IMR-90 (cell line): ENCODE results near the gene RFX2. TPM values are rescaled to one million over a fixed set of nuclear protein-coding genes. Genes with fewer than 3 reads are reported as not detected.

Experiments
- ATAC-seq: fragments of 200-7000 bp; cut with Tn5 transposase; 2 replicates; pipeline ENCODE4 v1.9.1; 2020; ENCODE audit warnings: low read depth, mild to moderate bottlenecking, moderate library complexity
- BruUV-seq: library from RNA; stranded (reverse); fragments of 400-500 nt; replicated peaks from 2 replicates; lab custom pipeline; 2021; lab: Mats Ljungman, UMichigan
- CTCF ChIA-PET: fragments of 300-600 bp; formaldehyde crosslinking; extraction: SDS; loops from one replicate; lab custom pipeline; 2021; ENCODE audit warnings: antibody characterized with exemption; lab: Yijun Ruan, JAX
- POLR2A ChIA-PET: fragments of 300-600 bp; sonication (Branson Sonifier 250); formaldehyde crosslinking; loops from one replicate; lab custom pipeline; 2022; ENCODE audit warnings: antibody characterized with exemption; ENCODE audit not compliant: unreplicated experiment; lab: Charles Lee
- DNase-seq: peaks from one replicate; pipeline ENCODE4 v3.0.0; 2013
- H2AFZ ChIP-seq: replicated peaks from 2 replicates; pipeline ENCODE3; 2013; ENCODE audit warnings: low read length, mild to moderate bottlenecking; ENCODE audit not compliant: poor library complexity
- H2AK5ac ChIP-seq: 2 replicates; pipeline ENCODE4 v1.6.1; 2013; ENCODE audit warnings: low read depth, low read length, inconsistent platforms
- H2AK9ac ChIP-seq: replicated peaks from 2 replicates; pipeline ENCODE3; 2013; ENCODE audit warnings: mild to moderate bottlenecking, low read depth, low read length, moderate library complexity; ENCODE audit not compliant: poor library complexity
- H2BK120ac ChIP-seq: 2 replicates; pipeline ENCODE4 v1.6.1; 2013; ENCODE audit warnings: low read depth, low read length, inconsistent platforms
- H2BK15ac ChIP-seq: 3 replicates; pipeline ENCODE4 v1.6.1; 2013; ENCODE audit warnings: low read depth, low read length, inconsistent platforms
- H2BK20ac ChIP-seq: 2 replicates; pipeline ENCODE4 v1.6.1; 2013; ENCODE audit warnings: low read depth, mild to moderate bottlenecking, inconsistent platforms, low read length, moderate library complexity
- H2BK5ac ChIP-seq: 2 replicates; pipeline ENCODE4 v1.6.1; 2013; ENCODE audit warnings: mild to moderate bottlenecking, low read depth, low read length, inconsistent platforms; ENCODE audit not compliant: poor library complexity, severe bottlenecking
- H3K14ac ChIP-seq: replicated peaks from 2 replicates; pipeline ENCODE4 v1.6.1; 2013; ENCODE audit warnings: low read depth, low read length, inconsistent platforms
- H3K18ac ChIP-seq: 2 replicates; pipeline ENCODE4 v1.6.1; 2013; ENCODE audit warnings: low read depth, low read length, control low read depth
- H3K23ac ChIP-seq: 2 replicates; pipeline ENCODE4 v1.6.1; 2013; ENCODE audit warnings: low read depth, low read length, inconsistent platforms
- H3K27ac ChIP-seq: 2 replicates; pipeline ENCODE4 v1.5.1; 2013; ENCODE audit warnings: mild to moderate bottlenecking, control low read depth, low read length; ENCODE audit not compliant: insufficient read depth
- H3K27me3 ChIP-seq: 2 replicates; pipeline ENCODE4 v1.6.1; 2013; ENCODE audit warnings: low read length; ENCODE audit not compliant: control insufficient read depth, insufficient read depth
- H3K36me3 ChIP-seq: 2 replicates; pipeline ENCODE4 v1.6.1; 2013; ENCODE audit warnings: low read length, mixed read lengths; ENCODE audit not compliant: control insufficient read depth, insufficient read depth
- H3K4ac ChIP-seq: 2 replicates; pipeline ENCODE4 v1.6.1; 2013; ENCODE audit warnings: low read depth, low read length, inconsistent platforms
- H3K4me1 ChIP-seq: 2 replicates; pipeline ENCODE4 v1.6.1; 2013; ENCODE audit warnings: low read length, mixed read lengths; ENCODE audit not compliant: control insufficient read depth, insufficient read depth
- H3K4me2 ChIP-seq: 2 replicates; pipeline ENCODE4 v1.6.1; 2013; ENCODE audit warnings: low read depth, mild to moderate bottlenecking, control low read depth, low read length, moderate library complexity
- H3K4me3 ChIP-seq: 2 replicates; pipeline ENCODE4 v1.5.1; 2013; ENCODE audit warnings: low read depth, mild to moderate bottlenecking, control low read depth, low read length, moderate library complexity; ENCODE audit not compliant: insufficient read depth
- H3K56ac ChIP-seq: 2 replicates; pipeline ENCODE4 v1.6.1; 2013; ENCODE audit warnings: low read length, inconsistent platforms; ENCODE audit not compliant: insufficient read depth; ENCODE audit errors: extremely low read depth
- H3K79me1 ChIP-seq, 2 experiments: 2 replicates each; pipeline ENCODE4 v1.6.1; 2013; ENCODE audit warnings: low read length in 2 of 2, inconsistent platforms in 1 of 2, low read depth in 1 of 2
- H3K9ac ChIP-seq: 2 replicates; pipeline ENCODE4 v1.6.1; 2013; ENCODE audit warnings: low read depth, low read length, control low read depth
- H3K9me1 ChIP-seq: 2 replicates; pipeline ENCODE4 v1.6.1; 2013; ENCODE audit warnings: low read length, inconsistent platforms; ENCODE audit not compliant: insufficient read depth
- H3K9me3 ChIP-seq: 2 replicates; pipeline ENCODE4 v1.6.1; 2013; ENCODE audit warnings: low read length; ENCODE audit not compliant: control insufficient read depth, insufficient read depth
- H4K20me1 ChIP-seq: 2 replicates; pipeline ENCODE4 v1.6.1; 2013; ENCODE audit warnings: low read length, inconsistent platforms; ENCODE audit not compliant: insufficient read depth
- H4K5ac ChIP-seq: 2 replicates; pipeline ENCODE4 v1.6.1; 2013; ENCODE audit warnings: mild to moderate bottlenecking, low read depth, low read length, control low read depth
- H4K8ac ChIP-seq, 2 experiments: 2 replicates each; pipeline ENCODE4 v1.6.1; 2013; ENCODE audit warnings: low read depth in 2 of 2, low read length in 2 of 2, control low read depth in 1 of 2, inconsistent platforms in 1 of 2
- H4K91ac ChIP-seq: 2 replicates; pipeline ENCODE4 v1.6.1; 2013; ENCODE audit warnings: low read depth, low read length, inconsistent platforms; ENCODE audit not compliant: insufficient read depth
- BHLHE40 ChIP-seq: fragments of 150-350 bp; IDR thresholded peaks from 2 replicates; pipeline ENCODE4 v1.6.1; 2016; ENCODE audit warnings: mild to moderate bottlenecking, low read depth, low read length
- FOS ChIP-seq: fragments of 150-350 bp; IDR thresholded peaks from 2 replicates; pipeline ENCODE4 v1.6.1; 2016; ENCODE audit warnings: low read depth, low read length
- MAFK ChIP-seq: IDR thresholded peaks from 2 replicates; pipeline ENCODE4 v1.6.1; 2012; ENCODE audit warnings: low read depth, low read length, improper control_type of control experiment
- NFE2L2 ChIP-seq: fragments of 150-350 bp; IDR thresholded peaks from 2 replicates; pipeline ENCODE4 v1.6.1; 2016; ENCODE audit warnings: low read depth, mild to moderate bottlenecking, low read length
- WGBS, 2 experiments: methylation state at CpG; one replicate each; pipeline versions ENCODE4 v1.1.5 to v1.1.7; 2013; ENCODE audit warnings: missing lambda C conversion rate in 2 of 2; ENCODE audit not compliant: insufficient read length in 1 of 2; ENCODE audit errors: extremely low coverage in 2 of 2; 5-methylcytosine and 5-hydroxymethylcytosine counted together
- dilution Hi-C: fragments of 300-500 bp; cut with HindIII; formaldehyde crosslinking; loops from one replicate; pipeline ENCODE4 v1.14.3; 2018; ENCODE audit warnings: low sequenced_read_pairs; ENCODE audit not compliant: unreplicated experiment
- in situ Hi-C: fragments of 300-500 bp; cut with MboI; formaldehyde crosslinking; loops from 3 replicates; pipeline ENCODE4 v1.14.3; 2019; ENCODE audit warnings: low sequenced_read_pairs, inconsistent platforms, mixed read lengths
- intact Hi-C: fragments of 100-400 bp; cut with micrococcal nuclease; formaldehyde crosslinking; loops from 2 replicates; pipeline ENCODE4 v1.10.0; 2022
- polyA plus RNA-seq, 3 experiments: library from polyadenylated mRNA; depleted of rRNA; stranded (reverse); fragments of >200 nt; gene quantifications; 2 replicates each; pipeline ENCODE4 v1.2.3, GENCODE V29; 2012; ENCODE audit warnings: low replicate concordance in 1 of 3
- total RNA-seq: library from RNA; depleted of rRNA; stranded (reverse); fragments of >200 nt; gene quantifications from 2 replicates; pipeline ENCODE4 v1.2.3, GENCODE V29; 2012

RFX2 gene
- total and polyA plus RNA-seq, 2 of the 4 experiments (the other 2 are of a cell fraction): 2.2 to 4.9 TPM

DNA sequence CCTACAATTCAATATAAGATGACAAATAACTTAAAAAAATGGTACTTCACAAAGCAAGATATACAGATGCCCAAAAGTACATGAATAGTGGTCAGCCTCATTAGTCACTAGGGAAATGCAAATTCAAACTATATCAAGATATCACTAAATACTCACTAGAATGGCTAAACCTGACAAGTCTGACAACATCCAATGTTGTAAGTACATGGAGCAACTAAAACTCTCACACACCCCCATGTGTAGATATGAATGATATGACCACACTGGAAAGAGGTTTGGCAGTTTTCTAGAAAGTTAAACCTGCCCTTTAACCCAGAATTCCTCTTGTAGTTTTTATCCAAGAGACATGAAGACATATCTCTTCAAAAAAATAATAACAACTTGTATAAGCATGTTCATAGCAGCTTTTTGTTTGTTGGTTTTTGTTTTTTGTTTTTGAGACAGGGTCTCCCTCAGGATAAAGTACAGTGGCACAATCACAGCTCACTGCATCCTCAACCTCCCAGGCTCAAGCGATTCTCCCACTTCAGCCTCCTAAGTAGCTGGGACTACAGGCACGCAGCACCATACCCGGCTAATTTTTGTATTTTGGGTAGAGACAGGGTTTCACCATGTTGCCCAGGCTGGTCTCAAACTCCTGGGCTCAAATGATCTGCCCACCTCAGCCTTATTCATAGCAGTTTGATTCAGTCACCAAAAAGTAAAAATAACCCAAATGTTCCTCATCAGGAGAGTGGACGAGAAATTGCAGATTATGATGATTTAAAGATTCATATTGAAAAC lies 55.1 kb downstream of the RFX2 start:
- POLR2A ChIA-PET: no interaction called here
- H2AFZ ChIP-seq: no peak overlapping the region
- H3K36me3 ChIP-seq: no peaks in the 10 kb centered on the region
- H3K9me3 ChIP-seq: no peaks in the 10 kb centered on the region
- in situ Hi-C loops: loop anchor here (5.0 kb wide), 1 partner anchor 62 kb away; no protein-coding TSS in a partner anchor
- no peaks in the 10 kb centered on the region for H3K27me3 ChIP-seq
- no peak overlapping the region for H2BK120ac ChIP-seq
- DNase-seq (no peak), ATAC-seq (no peak)
- no peak overlapping the region for H3K14ac ChIP-seq
- no peak overlapping the region for H3K4me3 ChIP-seq
- no peak overlapping the region for H4K5ac ChIP-seq
- H3K9ac ChIP-seq: no peak overlapping the region
- no peak overlapping the region for H2BK15ac ChIP-seq
- no TSS peak for BruUV-seq
- peaks cover 0 to 11% of the 10 kb centered on the region in 2 experiments; a peak in 1 of 4 replicates for H3K79me1 ChIP-seq
- H3K23ac ChIP-seq: no peak overlapping the region
- H2AK9ac ChIP-seq: no peak overlapping the region
- no peak overlapping the region for H2BK5ac ChIP-seq
- no peak overlapping the region for H2BK20ac ChIP-seq
- TF ChIP-seq MAFK (no peak), FOS (no peak), BHLHE40 (no peak), NFE2L2 (no peak)
- peaks cover 12% of the 10 kb centered on the region for H3K4me1 ChIP-seq
- CTCF ChIA-PET: no interaction called here
- H3K4me2 ChIP-seq: no peak overlapping the region
- no peak overlapping the region for H3K4ac ChIP-seq
- H4K20me1 ChIP-seq: no peaks in the 10 kb centered on the region
- no peak overlapping the region for H4K8ac ChIP-seq
- no peak overlapping the region for H3K18ac ChIP-seq
- dilution Hi-C loops: no loop called here
- no CpG with 5 or more reads among the region's 4 CpGs for WGBS, 2 experiments
- intact Hi-C loops: no loop called here
- peaks cover 16% of the 10 kb centered on the region for H3K9me1 ChIP-seq
- H3K27ac ChIP-seq: no peak overlapping the region
- no peak overlapping the region for H4K91ac ChIP-seq
- no peak overlapping the region for H3K56ac ChIP-seq
- H2AK5ac ChIP-seq: no peak overlapping the region
